CD14-positive monocyte (primary cell): Measurements from ENCODE around the gene PPP2R2C. TPM values are rescaled to one million over a fixed set of nuclear protein-coding genes. Genes with fewer than 3 reads are reported as not detected.

Experiments used
- DNase-seq, 3 donors: peaks; one replicate each; pipeline ENCODE4 v3.0.0-alpha.2; 2011 to 2022
- H2AFZ ChIP-seq: 2 replicates; pipeline ENCODE4 v1.6.0; 2012; ENCODE audit warnings: mild to moderate bottlenecking, low read depth, low read length, inconsistent platforms; ENCODE audit not compliant: insufficient read depth, poor library complexity, severe bottlenecking
- H3K27ac ChIP-seq, 2 donors: 1 replicate in 1 of 2; 2 replicates in 1 of 2; pipeline ENCODE4 v1.5.1; 2012 to 2013; ENCODE audit warnings: low read length in 2 of 2, control low read depth in 1 of 2, inconsistent platforms in 1 of 2, low read depth in 1 of 2, mild to moderate bottlenecking in 1 of 2
- H3K27me3 ChIP-seq, 2 donors: one replicate each; pipeline versions ENCODE4 v1.6.0 to v1.6.1; 2011 to 2013; ENCODE audit warnings: low read length in 2 of 2; ENCODE audit not compliant: control insufficient read depth in 2 of 2, insufficient read depth in 2 of 2
- H3K36me3 ChIP-seq, 2 donors: replicated peaks in 1 of 2; 1 replicate in 1 of 2; 2 replicates in 1 of 2; pipeline versions ENCODE4 v1.5.1 to v1.6.1; 2012 to 2013; ENCODE audit warnings: low read length in 2 of 2, control low read depth in 1 of 2, inconsistent platforms in 1 of 2, mild to moderate bottlenecking in 1 of 2; ENCODE audit not compliant: insufficient read depth in 2 of 2, control insufficient read depth in 1 of 2
- H3K4me1 ChIP-seq, 2 donors: 1 replicate in 1 of 2; 2 replicates in 1 of 2; pipeline versions ENCODE4 v1.5.1 to v1.6.1; 2012 to 2013; ENCODE audit warnings: low read length in 2 of 2, control low read depth in 1 of 2, inconsistent platforms in 1 of 2, mild to moderate bottlenecking in 1 of 2, moderate library complexity in 1 of 2; ENCODE audit not compliant: insufficient read depth in 2 of 2, control insufficient read depth in 1 of 2
- H3K4me2 ChIP-seq: replicated peaks from 2 replicates; pipeline ENCODE3; 2012; ENCODE audit warnings: low read length, moderate library complexity, mild to moderate bottlenecking; ENCODE audit not compliant: poor library complexity, severe bottlenecking; ENCODE audit errors: extremely low read depth
- H3K4me3 ChIP-seq, 3 experiments: fragments of 200-600 bp in 1 of 3; sonication (generic) in 1 of 3; replicated peaks in 1 of 3; 1 replicate in 2 of 3; 2 replicates in 1 of 3; pipeline ENCODE4 v1.5.1; 2011 to 2013; ENCODE audit warnings: low read length in 3 of 3, mild to moderate bottlenecking in 3 of 3, control low read depth in 2 of 3, low read depth in 2 of 3, inconsistent platforms in 1 of 3, moderate library complexity in 1 of 3
- H3K79me2 ChIP-seq: 2 replicates; pipeline ENCODE4 v1.6.0; 2012; ENCODE audit warnings: mild to moderate bottlenecking, control low read depth, inconsistent platforms, low read length, moderate library complexity; ENCODE audit not compliant: insufficient read depth
- H3K9ac ChIP-seq: 2 replicates; pipeline ENCODE4 v1.6.0; 2017; ENCODE audit warnings: low read length, mild to moderate bottlenecking; ENCODE audit not compliant: insufficient read depth, poor library complexity, severe bottlenecking
- H3K9me3 ChIP-seq, 2 donors: replicated peaks in 1 of 2; 1 replicate in 1 of 2; 2 replicates in 1 of 2; pipeline versions ENCODE4 v1.5.1 to v1.6.1; 2012 to 2013; ENCODE audit warnings: low read length in 2 of 2, control low read depth in 1 of 2; ENCODE audit not compliant: control insufficient read depth in 1 of 2, insufficient read depth in 1 of 2
- H4K20me1 ChIP-seq: 2 replicates; pipeline ENCODE4 v1.6.0; 2012; ENCODE audit warnings: mild to moderate bottlenecking, low read length, control low read depth, moderate library complexity; ENCODE audit not compliant: insufficient read depth
- H3K27ac Mint-ChIP-seq, 7 donors: one replicate each; pipeline ENCODE4 v1.8.0; 2020; ENCODE audit warnings: mild to moderate bottlenecking in 7 of 7, mixed read lengths in 7 of 7, moderate library complexity in 6 of 7, inconsistent platforms in 2 of 7
- H3K27me3 Mint-ChIP-seq, 3 donors: one replicate each; pipeline ENCODE4 v1.8.0; 2021 to 2022; ENCODE audit warnings: low read depth in 3 of 3, mild to moderate bottlenecking in 3 of 3, mixed read lengths in 3 of 3, moderate library complexity in 3 of 3, inconsistent platforms in 1 of 3
- H3K36me3 Mint-ChIP-seq, 2 donors: one replicate each; pipeline ENCODE4 v1.8.0; 2020; ENCODE audit warnings: mixed read lengths in 2 of 2, inconsistent platforms in 1 of 2, mild to moderate bottlenecking in 1 of 2
- H3K4me1 Mint-ChIP-seq: one replicate; pipeline ENCODE4 v1.8.0; 2020; ENCODE audit warnings: mild to moderate bottlenecking, mixed read lengths
- H3K4me3 Mint-ChIP-seq, 2 donors: one replicate each; pipeline ENCODE4 v1.8.0; 2020; ENCODE audit warnings: mild to moderate bottlenecking in 2 of 2, mixed read lengths in 2 of 2, moderate library complexity in 1 of 2
- H3K9me3 Mint-ChIP-seq, 7 donors: one replicate each; pipeline ENCODE4 v1.8.0; 2020 to 2022; ENCODE audit warnings: mixed read lengths in 7 of 7, mild to moderate bottlenecking in 6 of 7, moderate library complexity in 6 of 7, inconsistent platforms in 2 of 7
- WGBS: methylation state at CpG from one replicate; pipeline ENCODE4 v1.1.5; 2013; ENCODE audit warnings: missing lambda C conversion rate; ENCODE audit not compliant: insufficient coverage; 5-methylcytosine and 5-hydroxymethylcytosine counted together
- intact Hi-C, 2 donors: fragments of 100-400 bp; cut with micrococcal nuclease; formaldehyde crosslinking; loops; one replicate each; pipeline versions ENCODE4 v1.15.0 to v1.15.1; 2023
- polyA plus RNA-seq, 3 donors: library from polyadenylated mRNA; depleted of rRNA in 1 of 3; unstranded in 2 of 3; stranded (reverse) in 1 of 3; fragments of 300-500 nt in 2 of 3; fragments of >200 nt in 1 of 3; fragmentation: Illumina TruSeq in 2 of 3; gene quantifications; 1 replicate in 2 of 3; 2 replicates in 1 of 3; pipeline ENCODE4 v1.2.3, GENCODE V29; 2012 to 2021
- TF ChIP-seq, protein P1 (sequence below): fragments of 200-600 bp; IDR thresholded peaks from one replicate; pipeline ENCODE4 v1.8.0; 2022; ENCODE audit warnings: antibody characterized with exemption, mild to moderate bottlenecking

Gene PPP2R2C
- polyA plus RNA-seq, 3 donors: not detected

DNA sequence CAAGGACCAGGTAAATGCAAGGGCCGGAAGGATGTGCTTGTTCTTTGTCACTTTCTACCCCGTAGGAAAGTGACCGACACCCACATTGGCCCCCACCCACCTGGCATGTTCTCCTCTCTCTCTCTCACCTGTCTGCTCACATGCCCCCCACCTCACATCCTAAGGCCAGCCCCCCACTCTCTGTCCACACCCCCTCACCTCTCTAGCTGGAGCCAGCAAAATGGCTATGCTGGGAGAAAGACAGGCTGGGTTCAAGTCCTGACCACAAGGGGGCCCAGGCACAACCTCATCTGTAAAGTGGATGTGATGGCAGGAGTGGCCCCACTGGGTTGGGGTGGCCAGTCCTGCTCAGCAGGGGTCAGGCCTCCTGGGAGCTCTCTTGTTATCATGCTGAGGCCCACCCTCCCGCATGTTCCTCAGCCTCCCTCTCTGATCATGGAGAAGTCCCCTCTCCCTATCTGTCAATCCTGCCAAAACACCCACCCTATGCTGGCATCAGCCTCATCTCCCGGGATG is 1.7 kb upstream of the PPP2R2C start:
- Histone ChIP-seq H3K79me2 (no peaks in the 10 kb centered on the region), H4K20me1 (no peaks in the 10 kb centered on the region), H3K27me3 (peaks cover 11 to 37% of the 10 kb centered on the region in 2 donors), H3K36me3 (no peaks in the 10 kb centered on the region), H3K4me3 (no peak overlapping the region), H3K4me2 (no peak overlapping the region), H3K27ac (no peak overlapping the region), H3K9ac (no peak overlapping the region), H2AFZ (no peak overlapping the region), H3K9me3 (peaks cover 0 to 4% of the 10 kb centered on the region in 2 donors), H3K4me1 (no peaks in the 10 kb centered on the region)
- 52% methylated on average over 5 of the region's 5 CpGs for WGBS
- TF ChIP-seq, protein P1, sequence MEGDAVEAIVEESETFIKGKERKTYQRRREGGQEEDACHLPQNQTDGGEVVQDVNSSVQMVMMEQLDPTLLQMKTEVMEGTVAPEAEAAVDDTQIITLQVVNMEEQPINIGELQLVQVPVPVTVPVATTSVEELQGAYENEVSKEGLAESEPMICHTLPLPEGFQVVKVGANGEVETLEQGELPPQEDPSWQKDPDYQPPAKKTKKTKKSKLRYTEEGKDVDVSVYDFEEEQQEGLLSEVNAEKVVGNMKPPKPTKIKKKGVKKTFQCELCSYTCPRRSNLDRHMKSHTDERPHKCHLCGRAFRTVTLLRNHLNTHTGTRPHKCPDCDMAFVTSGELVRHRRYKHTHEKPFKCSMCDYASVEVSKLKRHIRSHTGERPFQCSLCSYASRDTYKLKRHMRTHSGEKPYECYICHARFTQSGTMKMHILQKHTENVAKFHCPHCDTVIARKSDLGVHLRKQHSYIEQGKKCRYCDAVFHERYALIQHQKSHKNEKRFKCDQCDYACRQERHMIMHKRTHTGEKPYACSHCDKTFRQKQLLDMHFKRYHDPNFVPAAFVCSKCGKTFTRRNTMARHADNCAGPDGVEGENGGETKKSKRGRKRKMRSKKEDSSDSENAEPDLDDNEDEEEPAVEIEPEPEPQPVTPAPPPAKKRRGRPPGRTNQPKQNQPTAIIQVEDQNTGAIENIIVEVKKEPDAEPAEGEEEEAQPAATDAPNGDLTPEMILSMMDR: no peak
- intact Hi-C loops: no loop called here
- H3K27ac Mint-ChIP-seq: peak overlapping the region in 1 of 7 donors; percentile 48
- DNase-seq: no peak
- H3K4me3 Mint-ChIP-seq: no peak overlapping the region
- H3K27me3 Mint-ChIP-seq: peaks cover 38 to 63% (median 46%) of the 10 kb centered on the region in 3 donors
- H3K36me3 Mint-ChIP-seq: peaks cover 0 to 2% of the 10 kb centered on the region in 2 donors
- H3K9me3 Mint-ChIP-seq: peaks cover 0 to 6% (median 1%) of the 10 kb centered on the region in 7 donors
- peaks cover 2% of the 10 kb centered on the region for H3K4me1 Mint-ChIP-seq

DNA sequence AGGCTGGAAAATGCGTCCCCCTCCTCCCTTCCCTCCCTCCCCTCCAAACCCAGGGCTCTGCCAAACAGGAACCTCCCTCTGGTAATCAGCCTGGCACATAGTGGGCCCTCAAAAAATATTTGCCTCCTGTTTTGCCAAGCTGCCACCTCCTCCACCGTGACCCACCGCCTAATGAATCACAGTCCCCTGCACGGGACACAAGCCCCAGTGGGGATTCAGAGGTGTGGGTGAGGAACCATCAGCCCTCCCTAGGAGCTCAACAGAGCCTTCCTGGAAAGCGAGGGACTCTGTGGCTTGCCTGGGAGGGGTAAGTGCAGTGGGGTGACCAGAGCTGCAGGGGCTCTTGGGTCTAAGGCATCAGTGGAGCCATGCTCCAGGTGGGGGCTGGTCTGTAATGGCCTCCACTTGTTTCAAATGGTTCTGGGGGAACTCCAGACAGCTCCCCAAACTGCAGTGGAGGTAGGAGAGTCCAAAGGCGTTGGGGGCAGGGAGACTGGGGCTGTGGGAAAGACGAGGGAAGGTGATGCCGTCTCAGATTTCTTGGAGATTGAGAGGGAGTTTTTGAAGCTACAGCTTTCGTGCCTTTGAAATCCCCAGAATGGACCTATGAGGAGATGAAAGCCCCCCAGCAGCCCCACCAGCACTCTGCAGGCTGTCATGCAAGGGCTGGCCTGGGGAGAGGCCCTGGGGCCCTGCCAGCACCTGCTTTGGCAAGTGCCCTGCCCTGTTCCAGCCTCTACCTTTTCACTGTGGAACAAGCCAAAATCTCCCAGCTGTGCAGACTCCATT is 1.0 kb upstream of the PPP2R2C start:
- Histone ChIP-seq H4K20me1 (no peaks in the 10 kb centered on the region), H3K9ac (no peak overlapping the region), H3K4me3 (no peak overlapping the region), H3K79me2 (no peaks in the 10 kb centered on the region), H3K27ac (no peak overlapping the region), H3K36me3 (no peaks in the 10 kb centered on the region), H3K4me1 (no peaks in the 10 kb centered on the region), H3K4me2 (no peak overlapping the region), H2AFZ (no peak overlapping the region), H3K27me3 (peaks cover 13 to 42% of the 10 kb centered on the region in 2 donors), H3K9me3 (peaks cover 0 to 4% of the 10 kb centered on the region in 2 donors)
- Mint-ChIP-seq H3K4me3 (peak overlapping the region in 1 of 2 donors; percentile 54), H3K27ac (peak overlapping the region in 1 of 7 donors; percentile 15), H3K4me1 (peaks cover 2% of the 10 kb centered on the region), H3K9me3 (peaks cover 0 to 6% (median 1%) of the 10 kb centered on the region in 7 donors), H3K27me3 (peaks cover 45 to 65% (median 46%) of the 10 kb centered on the region in 3 donors), H3K36me3 (peaks cover 0 to 2% of the 10 kb centered on the region in 2 donors)
- TF ChIP-seq, protein P1: no peak
- intact Hi-C loops: no loop called here
- DNase-seq: no peak
- 25% methylated on average over 4 of the region's 9 CpGs for WGBS
